Fibroblast of lung (primary cell): ENCODE measurements around the gene FRMPD3. TPM values are rescaled to one million over a fixed set of nuclear protein-coding genes. Genes with fewer than 3 reads are reported as not detected.

Source experiments
- DNase-seq, 2 donors: peaks; one replicate each; pipeline versions ENCODE4 v3.0.0 to v3.0.0-alpha.2; 2010; ENCODE audit warnings: low read depth in 2 of 2
- H2AFZ ChIP-seq: 2 replicates; pipeline ENCODE4 v1.5.1; 2012; ENCODE audit warnings: low read length, control low read depth, inconsistent platforms
- H3K27ac ChIP-seq: 2 replicates; pipeline ENCODE4 v1.5.1; 2011; ENCODE audit warnings: low read length, control low read depth; ENCODE audit not compliant: insufficient read depth
- H3K27me3 ChIP-seq: 2 replicates; pipeline ENCODE4 v1.5.1; 2011; ENCODE audit warnings: mild to moderate bottlenecking, low read length; ENCODE audit not compliant: control insufficient read depth, insufficient read depth
- H3K36me3 ChIP-seq: 2 replicates; pipeline ENCODE4 v1.5.1; 2011; ENCODE audit warnings: low read length; ENCODE audit not compliant: control insufficient read depth, insufficient read depth
- H3K4me1 ChIP-seq: 2 replicates; pipeline ENCODE4 v1.5.1; 2011; ENCODE audit warnings: low read length; ENCODE audit not compliant: control insufficient read depth, insufficient read depth; ENCODE audit errors: extremely low read depth
- H3K4me2 ChIP-seq: 2 replicates; pipeline ENCODE4 v1.5.1; 2011; ENCODE audit warnings: low read length, control low read depth; ENCODE audit not compliant: insufficient read depth; ENCODE audit errors: extremely low read depth
- H3K4me3 ChIP-seq, 4 experiments: fragments of 200-600 bp in 1 of 4; sonication (generic) in 1 of 4; replicated peaks in 1 of 4; 2 replicates each; pipeline ENCODE4 v1.5.1; 2011 to 2016; ENCODE audit warnings: low read length in 4 of 4, low read depth in 3 of 4, mild to moderate bottlenecking in 3 of 4, control low read depth in 2 of 4, inconsistent platforms in 1 of 4, mixed read lengths in 1 of 4; ENCODE audit not compliant: insufficient read depth in 1 of 4; ENCODE audit errors: control extremely low read depth in 1 of 4
- H3K79me2 ChIP-seq: 2 replicates; pipeline ENCODE4 v1.5.1; 2012; ENCODE audit warnings: mild to moderate bottlenecking, low read length, inconsistent platforms; ENCODE audit not compliant: control insufficient read depth, insufficient read depth
- H3K9ac ChIP-seq: 2 replicates; pipeline ENCODE4 v1.5.1; 2011; ENCODE audit warnings: mild to moderate bottlenecking, low read length, control low read depth; ENCODE audit not compliant: insufficient read depth
- H3K9me3 ChIP-seq: 2 replicates; pipeline ENCODE4 v1.5.1; 2012; ENCODE audit warnings: low read depth, low read length; ENCODE audit not compliant: control insufficient read depth, insufficient read depth
- H4K20me1 ChIP-seq: 2 replicates; pipeline ENCODE4 v1.5.1; 2011; ENCODE audit warnings: low read length; ENCODE audit not compliant: control insufficient read depth, insufficient read depth; ENCODE audit errors: extremely low read depth
- EZH2 ChIP-seq: IDR thresholded peaks from 2 replicates; pipeline ENCODE4 v1.5.1; 2012; ENCODE audit warnings: low read length, control low read depth, mild to moderate bottlenecking; ENCODE audit errors: missing control alignments
- polyA plus RNA-seq, 2 donors: library from polyadenylated mRNA; depleted of rRNA in 1 of 2; stranded (reverse) in 1 of 2; unstranded in 1 of 2; fragments of >200 nt; gene quantifications; 2 replicates each; pipeline ENCODE4 v1.2.1, GENCODE V29; 2011 to 2012; ENCODE audit warnings: missing spikeins in 1 of 2
- total RNA-seq: library from RNA; depleted of rRNA; stranded (reverse); fragments of >200 nt; gene quantifications from 2 replicates; pipeline ENCODE4 v1.2.1, GENCODE V29; 2014
- TF ChIP-seq, protein P1 (sequence below), 2 donors: IDR thresholded peaks in 1 of 2; conservative IDR thresholded peaks in 1 of 2; 1 replicate in 1 of 2; 2 replicates in 1 of 2; pipeline ENCODE4 v1.5.1; 2011 to 2012; ENCODE audit warnings: low read length in 2 of 2, control low read depth in 1 of 2, inconsistent platforms in 1 of 2, low read depth in 1 of 2, mild to moderate bottlenecking in 1 of 2

The FRMPD3 gene
- total and polyA plus RNA-seq, 2 donors (not counting 1 experiment from before 2014, with no cell fraction given), result 0.05 TPM; not detected in 1

DNA sequence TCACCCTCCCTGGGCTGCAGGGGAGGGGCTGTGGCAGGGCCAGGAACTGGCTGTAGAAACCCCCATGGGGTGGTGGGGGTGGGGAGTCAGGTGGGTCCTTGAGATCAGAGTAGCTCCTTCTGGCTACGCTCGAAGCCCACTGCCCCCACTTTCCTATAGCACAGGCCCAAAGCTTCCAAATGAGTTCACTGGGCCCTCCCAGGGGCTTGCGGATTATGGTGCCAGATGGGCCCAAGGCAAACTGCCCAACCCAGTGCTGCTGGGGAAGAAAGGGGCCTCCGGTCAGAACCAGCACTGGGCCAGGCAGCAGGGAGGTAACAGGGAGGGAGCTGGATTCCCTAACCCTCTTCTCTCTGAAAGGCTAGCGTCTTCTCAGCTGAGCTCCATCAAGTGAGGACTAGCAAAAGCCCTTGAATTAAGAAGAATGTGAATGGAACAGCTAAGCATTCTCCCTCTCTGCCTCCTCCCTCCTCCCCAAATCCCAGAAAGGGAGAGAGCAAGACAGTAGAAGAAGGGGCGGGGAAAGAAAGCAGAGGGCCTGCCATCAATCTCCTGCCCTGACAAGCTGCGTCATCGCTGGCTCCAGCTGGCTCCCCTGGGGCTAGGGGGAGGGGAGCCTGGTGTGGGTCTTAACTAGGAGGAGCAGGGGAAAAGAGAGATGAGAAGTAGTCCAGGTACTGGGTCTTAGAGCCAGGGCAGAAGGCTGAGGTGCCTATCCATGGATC, 34.7 kb downstream of the FRMPD3 start:
- Histone ChIP-seq H3K4me2 (no peak overlapping the region), H3K4me3 (no peak overlapping the region), H3K9me3 (no peaks in the 10 kb centered on the region), H3K9ac (no peak overlapping the region), H2AFZ (no peak overlapping the region), H4K20me1 (no peaks in the 10 kb centered on the region), H3K79me2 (no peaks in the 10 kb centered on the region), H3K36me3 (no peaks in the 10 kb centered on the region), H3K4me1 (no peaks in the 10 kb centered on the region), H3K27me3 (no peaks in the 10 kb centered on the region), H3K27ac (no peak overlapping the region)
- DNase-seq, result peak; percentile 15 to 42
- TF ChIP-seq, protein P1, sequence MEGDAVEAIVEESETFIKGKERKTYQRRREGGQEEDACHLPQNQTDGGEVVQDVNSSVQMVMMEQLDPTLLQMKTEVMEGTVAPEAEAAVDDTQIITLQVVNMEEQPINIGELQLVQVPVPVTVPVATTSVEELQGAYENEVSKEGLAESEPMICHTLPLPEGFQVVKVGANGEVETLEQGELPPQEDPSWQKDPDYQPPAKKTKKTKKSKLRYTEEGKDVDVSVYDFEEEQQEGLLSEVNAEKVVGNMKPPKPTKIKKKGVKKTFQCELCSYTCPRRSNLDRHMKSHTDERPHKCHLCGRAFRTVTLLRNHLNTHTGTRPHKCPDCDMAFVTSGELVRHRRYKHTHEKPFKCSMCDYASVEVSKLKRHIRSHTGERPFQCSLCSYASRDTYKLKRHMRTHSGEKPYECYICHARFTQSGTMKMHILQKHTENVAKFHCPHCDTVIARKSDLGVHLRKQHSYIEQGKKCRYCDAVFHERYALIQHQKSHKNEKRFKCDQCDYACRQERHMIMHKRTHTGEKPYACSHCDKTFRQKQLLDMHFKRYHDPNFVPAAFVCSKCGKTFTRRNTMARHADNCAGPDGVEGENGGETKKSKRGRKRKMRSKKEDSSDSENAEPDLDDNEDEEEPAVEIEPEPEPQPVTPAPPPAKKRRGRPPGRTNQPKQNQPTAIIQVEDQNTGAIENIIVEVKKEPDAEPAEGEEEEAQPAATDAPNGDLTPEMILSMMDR (conservative IDR thresholded peaks at IDR 0.05 in 1 of 2, IDR thresholded peaks at IDR 0.05 in 1 of 2; ENCODE audit: low read depth in 1 of 2, low read length in 2 of 2), result no peak
- no peak for TF ChIP-seq EZH2

DNA sequence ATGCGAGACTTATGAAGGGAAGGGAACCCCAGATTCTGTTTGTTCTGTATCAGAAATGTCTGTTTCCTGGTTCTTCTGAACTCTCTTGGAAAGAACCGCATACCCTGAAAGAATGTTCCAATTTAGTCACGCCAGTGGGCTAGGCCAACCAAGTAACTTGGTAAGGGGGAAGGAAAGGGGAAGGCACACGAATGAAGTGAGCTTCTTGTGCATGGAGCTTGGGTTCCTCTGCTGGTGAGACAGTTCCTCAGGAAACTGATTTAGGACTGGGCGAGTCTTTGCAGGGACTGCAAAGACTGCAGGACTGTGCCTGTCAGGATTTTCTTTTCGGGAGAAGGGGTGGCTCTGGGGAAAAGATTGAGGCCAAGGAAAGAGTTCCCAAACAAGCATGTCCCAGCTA, 35.6 kb downstream of the FRMPD3 start:
- no peak overlapping the region for H3K9ac ChIP-seq

DNA sequence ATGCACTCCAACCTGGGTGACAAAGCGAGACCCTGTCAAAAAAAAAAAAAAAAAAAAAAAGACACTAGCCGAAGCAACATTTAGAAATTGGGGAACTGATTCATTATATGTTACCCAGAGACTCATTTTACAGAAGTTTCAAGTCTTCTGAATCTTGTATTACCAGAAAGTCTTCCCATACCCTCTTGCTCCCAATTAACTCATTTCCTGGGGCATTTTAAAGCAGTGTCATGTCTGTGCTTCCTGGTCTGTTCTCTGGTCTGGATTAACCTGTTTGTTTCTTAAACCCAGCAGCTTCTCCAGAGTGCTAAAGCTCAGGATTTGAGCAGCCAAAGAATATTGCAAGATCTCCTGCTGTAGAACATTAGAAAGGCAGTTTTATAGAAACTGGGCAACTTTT, 43.7 kb downstream of the FRMPD3 start:
- Histone ChIP-seq H3K4me2 (no peak overlapping the region), H4K20me1 (no peaks in the 10 kb centered on the region), H3K27ac (no peak overlapping the region), H3K27me3 (no peaks in the 10 kb centered on the region), H3K36me3 (no peaks in the 10 kb centered on the region), H3K9ac (no peak overlapping the region), H2AFZ (no peak overlapping the region), H3K4me1 (no peaks in the 10 kb centered on the region), H3K79me2 (no peaks in the 10 kb centered on the region), H3K4me3 (no peak overlapping the region), H3K9me3 (no peaks in the 10 kb centered on the region)
- TF ChIP-seq EZH2, result no peak
- TF ChIP-seq, protein P1 (conservative IDR thresholded peaks at IDR 0.05 in 1 of 2, IDR thresholded peaks at IDR 0.05 in 1 of 2; ENCODE audit: low read depth in 1 of 2, low read length in 2 of 2), result no peak
- no peak for DNase-seq

More for the DNA sequence above, 35.6 kb downstream of the FRMPD3 start:
- Histone ChIP-seq H4K20me1 (no peaks in the 10 kb centered on the region), H3K9me3 (no peaks in the 10 kb centered on the region), H3K4me3 (no peak overlapping the region), H3K27me3 (no peaks in the 10 kb centered on the region), H2AFZ (no peak overlapping the region), H3K4me1 (no peaks in the 10 kb centered on the region), H3K79me2 (no peaks in the 10 kb centered on the region), H3K36me3 (no peaks in the 10 kb centered on the region), H3K4me2 (no peak overlapping the region), H3K27ac (no peak overlapping the region)
- peak in 1 of 2 donors; percentile 20 for DNase-seq
- TF ChIP-seq EZH2, result no peak
- TF ChIP-seq, protein P1 (conservative IDR thresholded peaks at IDR 0.05 in 1 of 2, IDR thresholded peaks at IDR 0.05 in 1 of 2; ENCODE audit: low read depth in 1 of 2, low read length in 2 of 2), result no peak
